HG03066 (cell line): ENCODE results near the gene ATP2A2.
"Not testable (repeated sequence)": the region's sequence is repeated elsewhere in the genome, so short reads cannot be mapped to it uniquely, and the experiment has no call there.

Experiments
- ATAC-seq: cut with Tn5 transposase; IDR thresholded peaks from one replicate; pipeline ENCODE4 v1.9.1; 2021; ENCODE audit warnings: low read depth; ENCODE audit not compliant: unreplicated experiment

ATP2A2 gene

GRCh38 chr12:110280779-110281548 lies at the start of gene ATP2A2:
TSS of gene ATP2A2 (plus strand) at chr12:110281247. CDS start at chr12:110281790, 543 bp downstream.
- peak; percentile 64 for ATAC-seq

- ATAC-seq, result no peak
These were observed 47.7 kb upstream of the ATP2A2 start for GRCh38 chr12:110233212-110233903.

- ATAC-seq, result no peak
These were observed 46.7 kb upstream of the ATP2A2 start for GRCh38 chr12:110234331-110234751.

- ATAC-seq, result no peak
These were observed 46.3 kb upstream of the ATP2A2 start for GRCh38 chr12:110234755-110235154.

- ATAC-seq, result no peak
These were observed 45.7 kb upstream of the ATP2A2 start for GRCh38 chr12:110235383-110235782.

- no peak for ATAC-seq
These were observed 37.8 kb upstream of the ATP2A2 start for GRCh38 chr12:110243227-110243626.

GRCh38 chr12:110244372-110244771 lies 36.7 kb upstream of the ATP2A2 start:
- ATAC-seq, result no peak

GRCh38 chr12:110244829-110245228 lies 36.2 kb upstream of the ATP2A2 start:
- ATAC-seq, result no peak

GRCh38 chr12:110245369-110245772 lies 35.7 kb upstream of the ATP2A2 start:
- no peak for ATAC-seq

GRCh38 chr12:110246636-110247339 lies 34.3 kb upstream of the ATP2A2 start:
- ATAC-seq, result no peak

- no peak for ATAC-seq
These were observed 33.5 kb upstream of the ATP2A2 start for GRCh38 chr12:110247340-110248095.

- ATAC-seq, result no peak
These were observed 33.0 kb upstream of the ATP2A2 start for GRCh38 chr12:110248096-110248447.

- no peak for ATAC-seq
These were observed 31.9 kb upstream of the ATP2A2 start for GRCh38 chr12:110249105-110249504.

- ATAC-seq, result no peak
These were observed 31.3 kb upstream of the ATP2A2 start for GRCh38 chr12:110249716-110250225.

GRCh38 chr12:110251381-110251780 lies 29.7 kb upstream of the ATP2A2 start:
- ATAC-seq, result no peak

GRCh38 chr12:110252716-110253115 lies 28.3 kb upstream of the ATP2A2 start:
- no peak for ATAC-seq

GRCh38 chr12:110253176-110253575 lies 27.9 kb upstream of the ATP2A2 start:
- ATAC-seq, result no peak

GRCh38 chr12:110254971-110255540 lies 26.0 kb upstream of the ATP2A2 start:
- no peak for ATAC-seq

GRCh38 chr12:110255890-110256456 lies 25.1 kb upstream of the ATP2A2 start:
- ATAC-seq, result not testable (repeated sequence)
